ENCODE results near the gene SLC30A3.

DNA sequence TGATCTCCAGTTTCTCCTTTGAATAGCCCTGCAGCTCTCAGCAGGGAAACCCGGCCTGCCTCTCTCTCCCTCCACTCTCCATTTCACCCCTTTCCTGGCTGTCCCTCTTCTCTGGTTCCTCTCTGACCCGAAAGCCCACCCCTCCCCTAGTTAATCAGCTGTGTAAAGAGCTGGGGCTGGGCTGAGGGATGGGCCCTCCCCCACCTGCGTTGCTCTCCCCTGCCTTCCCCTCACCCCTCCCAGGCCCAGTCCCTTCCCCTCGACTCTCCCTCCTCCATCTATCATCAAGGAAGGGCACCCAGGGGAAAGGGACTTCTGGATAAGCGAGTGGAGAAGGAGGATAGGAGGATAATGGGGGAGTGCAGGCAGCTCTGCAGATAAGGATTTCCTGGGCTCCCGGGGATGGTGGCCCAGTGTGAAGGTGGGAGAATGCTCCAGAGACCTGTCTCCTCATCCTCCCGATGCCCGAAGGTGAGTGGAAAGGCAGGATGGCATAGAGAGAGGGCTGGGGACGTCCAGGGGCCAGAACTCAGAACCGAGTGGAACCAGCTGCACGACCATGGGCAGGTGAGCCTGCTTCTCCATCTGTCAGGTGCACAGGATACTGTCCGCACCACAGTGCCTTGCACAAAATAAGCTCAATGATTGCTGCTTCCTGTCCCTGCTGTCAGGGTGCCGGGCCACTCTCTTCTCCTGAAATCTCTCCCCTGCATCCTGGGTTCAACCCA, 12.0 kb downstream of the SLC30A3 start:
- TF ChIP-seq, protein P1, sequence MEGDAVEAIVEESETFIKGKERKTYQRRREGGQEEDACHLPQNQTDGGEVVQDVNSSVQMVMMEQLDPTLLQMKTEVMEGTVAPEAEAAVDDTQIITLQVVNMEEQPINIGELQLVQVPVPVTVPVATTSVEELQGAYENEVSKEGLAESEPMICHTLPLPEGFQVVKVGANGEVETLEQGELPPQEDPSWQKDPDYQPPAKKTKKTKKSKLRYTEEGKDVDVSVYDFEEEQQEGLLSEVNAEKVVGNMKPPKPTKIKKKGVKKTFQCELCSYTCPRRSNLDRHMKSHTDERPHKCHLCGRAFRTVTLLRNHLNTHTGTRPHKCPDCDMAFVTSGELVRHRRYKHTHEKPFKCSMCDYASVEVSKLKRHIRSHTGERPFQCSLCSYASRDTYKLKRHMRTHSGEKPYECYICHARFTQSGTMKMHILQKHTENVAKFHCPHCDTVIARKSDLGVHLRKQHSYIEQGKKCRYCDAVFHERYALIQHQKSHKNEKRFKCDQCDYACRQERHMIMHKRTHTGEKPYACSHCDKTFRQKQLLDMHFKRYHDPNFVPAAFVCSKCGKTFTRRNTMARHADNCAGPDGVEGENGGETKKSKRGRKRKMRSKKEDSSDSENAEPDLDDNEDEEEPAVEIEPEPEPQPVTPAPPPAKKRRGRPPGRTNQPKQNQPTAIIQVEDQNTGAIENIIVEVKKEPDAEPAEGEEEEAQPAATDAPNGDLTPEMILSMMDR (IDR thresholded peaks at IDR 0.05 in 4 of 5, conservative IDR thresholded peaks at IDR 0.05 in 1 of 5) = no peak
- no peak for TF ChIP-seq POLR2A (IDR thresholded peaks at IDR 0.05)

Measured in gastrocnemius medialis (tissue), 4 donors.